ENCODE measurements around the gene PCYT2. TPM values are rescaled to one million over a fixed set of nuclear protein-coding genes. Genes with fewer than 3 reads are reported as not detected.
"Not testable (repeated sequence)": the region's sequence is repeated elsewhere in the genome, so short reads cannot be mapped to it uniquely, and the experiment has no call there.

Gene PCYT2
- total and polyA plus RNA-seq, 4 donors = 14.6 to 33.2 (median 25.4) TPM

DNA sequence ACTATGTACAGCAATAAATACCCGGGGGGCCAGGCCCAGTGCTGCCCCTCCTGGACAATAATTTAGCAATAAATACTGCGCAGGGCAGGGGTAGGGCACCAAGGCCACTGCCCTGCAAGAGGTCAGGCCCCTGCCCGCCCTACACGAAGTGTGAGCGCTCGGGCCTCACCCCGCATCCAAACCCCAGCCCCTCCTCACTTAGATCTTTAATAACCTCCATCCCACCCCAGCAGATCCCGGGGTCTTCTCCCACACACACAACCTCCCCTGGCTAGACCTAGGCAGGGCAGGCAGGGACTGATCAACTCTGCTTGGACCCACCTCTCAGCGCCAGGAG is 7.1 kb upstream of the PCYT2 start:
- 31 to 33% methylated on average over 9 of the region's 9 CpGs for WGBS, 2 donors
- H3K27ac ChIP-seq (ENCODE audit: low read depth in 1 of 2, low read length in 2 of 2); DNase-seq; H3K9me3 ChIP-seq (ENCODE audit: control insufficient read depth, low read length); H3K27me3 ChIP-seq (ENCODE audit: control insufficient read depth in 1 of 2, insufficient read depth in 2 of 2, low read length in 1 of 2); H3K4me1 ChIP-seq (ENCODE audit: control insufficient read depth in 1 of 2, insufficient read depth in 2 of 2, low read length in 2 of 2); H3K4me3 ChIP-seq (ENCODE audit: low read length in 2 of 2); intact Hi-C loops (cut with DNase I); H3K36me3 ChIP-seq (ENCODE audit: control insufficient read depth in 1 of 2, insufficient read depth in 2 of 2, low read length in 1 of 2): not testable (repeated sequence)
- peak; percentile 1 for ATAC-seq (ENCODE audit: low FRiP score)

DNA sequence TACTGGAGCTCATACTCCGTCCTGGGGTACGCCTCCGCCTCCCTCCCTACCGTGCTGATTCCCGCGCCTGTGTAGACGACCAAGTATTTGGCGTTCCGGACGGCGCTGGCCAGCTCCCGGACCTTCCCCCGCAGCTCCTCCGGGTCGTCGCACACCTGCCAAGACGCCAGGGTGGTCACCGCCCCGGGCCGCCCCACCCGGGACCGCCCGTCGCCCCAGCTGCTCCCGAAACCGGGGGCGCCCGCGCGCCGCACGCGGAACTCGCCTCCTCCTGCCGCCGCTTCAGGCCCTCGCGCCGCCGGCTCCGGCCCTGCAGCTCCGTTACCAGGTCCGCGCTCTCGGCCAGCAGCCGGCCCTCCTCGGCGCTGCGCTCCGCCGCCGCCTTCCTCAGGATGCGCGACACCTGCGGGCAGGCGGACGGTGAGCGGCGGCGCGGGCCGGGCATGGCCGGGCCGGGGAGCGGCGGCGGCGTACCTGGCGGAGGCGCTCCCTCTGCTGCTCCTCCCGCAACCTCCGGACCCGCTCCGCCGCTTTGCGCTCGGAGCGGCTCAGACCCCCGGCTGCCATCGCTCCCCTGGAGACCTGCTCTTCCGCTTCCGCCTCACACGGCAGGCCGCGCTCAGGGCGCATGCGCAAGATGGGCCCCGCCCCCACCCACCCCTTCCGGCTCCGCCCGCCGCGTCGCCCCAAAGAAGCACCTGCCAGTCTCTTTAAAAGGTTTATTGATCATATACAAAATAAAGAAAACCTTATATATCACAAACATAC is 6.5 kb upstream of the PCYT2 start, which contains the start of gene SIRT7:
Gene SIRT7, minus strand, starts transcription at position 612 of the 768 bp plus-strand sequence. Its CDS starts 45 bp downstream, at position 567.
- no peaks in the 10 kb centered on the region for H3K4me1 ChIP-seq (ENCODE audit: control insufficient read depth in 1 of 2, insufficient read depth in 2 of 2, low read length in 2 of 2)
- DNase-seq (peak; percentile 77 to 93), ATAC-seq (ENCODE audit: low FRiP score) (peak; percentile 77)
- peak within 1 kb of the TSS; percentile 80 to 86 for H3K4me3 ChIP-seq (ENCODE audit: low read length in 2 of 2)
- peaks cover 0 to 3% of the 10 kb centered on the region in 2 donors for H3K36me3 ChIP-seq (ENCODE audit: control insufficient read depth in 1 of 2, insufficient read depth in 2 of 2, low read length in 1 of 2)
- no peaks in the 10 kb centered on the region for H3K9me3 ChIP-seq (ENCODE audit: control insufficient read depth, low read length)
- intact Hi-C loops (cut with DNase I) = no loop called here
- WGBS, 2 donors = 1% methylated on average over 83 to 94 of the region's 94 CpGs
- H3K27ac ChIP-seq (ENCODE audit: low read depth in 1 of 2, low read length in 2 of 2) = no peak within 1 kb of the TSS
- no peaks in the 10 kb centered on the region for H3K27me3 ChIP-seq (ENCODE audit: control insufficient read depth in 1 of 2, insufficient read depth in 2 of 2, low read length in 1 of 2)

DNA sequence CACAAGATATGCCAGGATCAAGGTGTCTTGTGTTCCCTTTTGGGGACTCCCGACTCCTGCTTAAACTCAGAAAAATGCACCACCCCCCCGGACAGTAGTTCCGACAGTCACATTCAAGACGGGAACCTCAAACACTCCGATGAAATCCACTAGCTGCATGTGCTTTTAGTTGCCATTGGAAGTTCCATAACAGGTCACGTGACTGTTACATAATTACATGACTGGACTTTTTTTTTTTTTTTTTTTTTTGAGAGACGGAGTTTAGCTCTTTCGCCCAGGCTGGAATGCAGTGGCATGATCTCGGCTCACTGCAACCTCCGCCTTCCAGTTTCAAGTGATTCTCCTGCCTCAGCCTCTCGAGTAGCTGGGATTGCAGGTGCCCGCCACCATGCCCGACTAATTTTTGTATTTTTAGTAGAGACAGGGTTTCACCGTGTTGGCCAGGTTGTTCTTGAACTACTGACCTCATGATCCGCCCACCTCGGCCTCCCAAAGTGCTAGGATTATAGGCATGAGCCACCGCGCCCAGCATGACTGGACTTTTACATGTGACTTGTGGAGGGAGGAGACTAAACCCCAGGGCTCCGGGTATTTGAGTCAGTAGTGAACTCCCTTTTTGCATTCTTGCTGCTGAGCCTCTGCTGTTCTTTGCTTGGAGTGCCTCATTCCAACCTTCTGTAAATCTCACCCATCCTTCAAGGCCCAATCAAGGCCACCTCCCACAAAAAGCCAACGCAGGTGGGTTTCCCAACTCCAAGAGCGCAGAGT is 5.2 kb upstream of the PCYT2 start:
- Histone ChIP-seq H3K4me3 (ENCODE audit: low read length in 2 of 2) (no peak overlapping the region), H3K9me3 (ENCODE audit: control insufficient read depth, low read length) (no peaks in the 10 kb centered on the region), H3K27me3 (ENCODE audit: control insufficient read depth in 1 of 2, insufficient read depth in 2 of 2, low read length in 1 of 2) (no peaks in the 10 kb centered on the region), H3K27ac (ENCODE audit: low read depth in 1 of 2, low read length in 2 of 2) (no peak overlapping the region), H3K4me1 (ENCODE audit: control insufficient read depth in 1 of 2, insufficient read depth in 2 of 2, low read length in 2 of 2) (no peaks in the 10 kb centered on the region), H3K36me3 (ENCODE audit: control insufficient read depth in 1 of 2, insufficient read depth in 2 of 2, low read length in 1 of 2) (no peaks in the 10 kb centered on the region)
- DNase-seq (no peak), ATAC-seq (ENCODE audit: low FRiP score) (no peak)
- intact Hi-C loops (cut with DNase I) = no loop called here
- 80 to 83% methylated on average over 21 of the region's 21 CpGs for WGBS, 2 donors

DNA sequence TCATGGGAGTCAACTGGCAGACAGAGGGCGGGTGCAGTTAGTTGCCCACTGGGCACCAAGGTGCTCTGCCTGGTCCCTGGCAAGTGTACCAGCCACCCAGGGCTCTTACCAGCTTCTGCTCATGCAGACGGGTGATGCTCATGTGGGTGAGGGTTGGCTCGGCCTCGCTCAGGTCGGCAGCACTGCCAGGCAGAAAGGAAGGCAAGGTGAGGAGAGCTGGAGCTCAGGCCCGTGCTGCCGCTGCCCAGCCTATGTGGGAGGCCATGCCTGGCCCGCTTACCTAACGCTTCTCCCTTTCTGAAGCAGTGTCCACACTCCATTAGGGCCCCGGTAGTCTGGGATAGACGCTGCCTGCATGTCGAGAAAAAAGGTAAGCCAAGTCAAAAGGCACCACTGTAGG is 4.1 kb upstream of the PCYT2 start:
- Histone ChIP-seq H3K36me3 (ENCODE audit: control insufficient read depth in 1 of 2, insufficient read depth in 2 of 2, low read length in 1 of 2) (no peaks in the 10 kb centered on the region), H3K27me3 (ENCODE audit: control insufficient read depth in 1 of 2, insufficient read depth in 2 of 2, low read length in 1 of 2) (no peaks in the 10 kb centered on the region), H3K27ac (ENCODE audit: low read depth in 1 of 2, low read length in 2 of 2) (no peak overlapping the region), H3K9me3 (ENCODE audit: control insufficient read depth, low read length) (no peaks in the 10 kb centered on the region), H3K4me1 (ENCODE audit: control insufficient read depth in 1 of 2, insufficient read depth in 2 of 2, low read length in 2 of 2) (no peaks in the 10 kb centered on the region), H3K4me3 (ENCODE audit: low read length in 2 of 2) (no peak overlapping the region)
- intact Hi-C loops (cut with DNase I) = no loop called here
- WGBS, 2 donors = 86 to 87% methylated on average over 12 of the region's 12 CpGs
- no peak for DNase-seq
- no peak for ATAC-seq (ENCODE audit: low FRiP score)

DNA sequence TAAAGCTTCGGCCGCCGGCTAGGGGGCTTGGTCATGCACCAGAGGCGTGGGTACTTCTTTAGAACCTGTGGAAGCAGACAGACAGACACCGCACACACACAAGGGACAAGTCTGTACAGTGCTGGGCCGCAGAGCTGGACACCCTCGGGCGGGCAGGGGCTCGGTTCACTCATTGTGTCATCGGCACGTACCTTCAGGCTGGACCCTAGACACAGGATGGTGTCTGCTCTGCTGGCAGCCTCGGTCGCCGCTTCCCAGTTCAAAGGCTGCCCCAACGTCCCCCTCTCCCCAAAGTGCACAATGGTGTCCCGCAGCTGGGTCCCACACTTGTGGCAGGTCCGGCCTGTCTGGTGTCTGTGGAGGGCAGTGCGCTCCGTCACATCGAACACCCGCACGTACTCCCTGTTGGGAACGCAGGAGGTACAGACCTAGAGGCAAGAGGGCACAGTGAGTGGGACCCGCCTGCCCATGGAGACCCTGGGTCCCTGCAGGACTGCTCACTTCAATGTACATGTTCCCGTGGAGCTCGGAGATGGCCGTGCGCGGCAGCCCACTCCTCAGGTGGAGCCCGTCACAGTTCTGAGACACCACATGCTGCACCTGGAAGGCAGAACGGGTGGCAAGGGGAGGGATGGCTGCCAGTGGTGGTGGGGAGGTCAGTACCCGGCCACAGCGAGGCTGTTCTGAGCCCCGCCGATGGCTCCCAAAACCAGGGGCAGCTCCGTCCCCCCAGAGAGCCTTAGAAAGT is 3.1 kb upstream of the PCYT2 start:
- H3K27me3 ChIP-seq (ENCODE audit: control insufficient read depth in 1 of 2, insufficient read depth in 2 of 2, low read length in 1 of 2) = no peaks in the 10 kb centered on the region
- ATAC-seq (ENCODE audit: low FRiP score) (no peak), DNase-seq (no peak)
- no peaks in the 10 kb centered on the region for H3K4me1 ChIP-seq (ENCODE audit: control insufficient read depth in 1 of 2, insufficient read depth in 2 of 2, low read length in 2 of 2)
- intact Hi-C loops (cut with DNase I) = no loop called here
- WGBS, 2 donors = 96% methylated on average over 36 of the region's 36 CpGs
- H3K9me3 ChIP-seq (ENCODE audit: control insufficient read depth, low read length) = no peaks in the 10 kb centered on the region
- H3K27ac ChIP-seq (ENCODE audit: low read depth in 1 of 2, low read length in 2 of 2) = no peak overlapping the region
- H3K36me3 ChIP-seq (ENCODE audit: control insufficient read depth in 1 of 2, insufficient read depth in 2 of 2, low read length in 1 of 2) = no peaks in the 10 kb centered on the region
- H3K4me3 ChIP-seq (ENCODE audit: low read length in 2 of 2) = no peak overlapping the region

DNA sequence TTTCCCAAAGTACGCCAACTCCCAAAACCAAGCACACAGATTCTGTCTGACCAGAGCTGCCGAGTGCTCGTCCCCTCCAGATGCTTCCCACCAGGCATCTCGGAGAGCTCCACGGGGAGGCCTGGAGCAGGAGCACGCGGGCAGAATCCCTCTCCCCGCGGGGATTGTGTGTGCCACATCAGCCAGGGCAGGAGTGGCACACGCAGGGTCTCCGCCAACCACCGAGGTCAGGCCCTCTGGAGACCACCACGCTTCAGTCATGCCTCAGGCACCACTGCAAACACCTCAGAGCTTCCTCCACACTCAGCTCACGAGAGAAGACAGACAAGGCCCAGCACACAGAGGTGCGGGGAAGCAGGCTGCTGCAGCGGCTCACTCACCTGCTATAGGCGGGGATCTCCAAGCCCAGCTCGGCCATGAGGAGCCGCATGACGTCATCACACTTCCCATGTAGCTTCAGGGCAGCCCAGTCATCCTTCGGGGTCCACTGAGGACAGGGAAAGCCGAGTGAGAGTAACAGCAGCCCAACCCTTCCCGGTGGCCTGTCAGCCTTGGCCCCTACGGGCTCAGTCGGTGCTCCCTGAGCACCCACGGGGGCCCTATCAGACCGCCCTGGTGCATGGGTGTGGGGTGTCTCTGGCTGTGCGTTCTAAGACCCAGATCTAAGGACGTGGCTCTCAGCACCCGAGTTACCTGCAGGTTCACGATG is 2.3 kb upstream of the PCYT2 start:
- ATAC-seq (ENCODE audit: low FRiP score) = no peak
- DNase-seq = no peak
- no peaks in the 10 kb centered on the region for H3K27me3 ChIP-seq (ENCODE audit: control insufficient read depth in 1 of 2, insufficient read depth in 2 of 2, low read length in 1 of 2)
- H3K4me1 ChIP-seq (ENCODE audit: control insufficient read depth in 1 of 2, insufficient read depth in 2 of 2, low read length in 2 of 2) = no peaks in the 10 kb centered on the region
- no peak overlapping the region for H3K27ac ChIP-seq (ENCODE audit: low read depth in 1 of 2, low read length in 2 of 2)
- no peaks in the 10 kb centered on the region for H3K9me3 ChIP-seq (ENCODE audit: control insufficient read depth, low read length)
- intact Hi-C loops (cut with DNase I) = no loop called here
- 94% methylated on average over 31 of the region's 31 CpGs for WGBS, 2 donors
- H3K4me3 ChIP-seq (ENCODE audit: low read length in 2 of 2) = no peak overlapping the region
- no peaks in the 10 kb centered on the region for H3K36me3 ChIP-seq (ENCODE audit: control insufficient read depth in 1 of 2, insufficient read depth in 2 of 2, low read length in 1 of 2)

DNA sequence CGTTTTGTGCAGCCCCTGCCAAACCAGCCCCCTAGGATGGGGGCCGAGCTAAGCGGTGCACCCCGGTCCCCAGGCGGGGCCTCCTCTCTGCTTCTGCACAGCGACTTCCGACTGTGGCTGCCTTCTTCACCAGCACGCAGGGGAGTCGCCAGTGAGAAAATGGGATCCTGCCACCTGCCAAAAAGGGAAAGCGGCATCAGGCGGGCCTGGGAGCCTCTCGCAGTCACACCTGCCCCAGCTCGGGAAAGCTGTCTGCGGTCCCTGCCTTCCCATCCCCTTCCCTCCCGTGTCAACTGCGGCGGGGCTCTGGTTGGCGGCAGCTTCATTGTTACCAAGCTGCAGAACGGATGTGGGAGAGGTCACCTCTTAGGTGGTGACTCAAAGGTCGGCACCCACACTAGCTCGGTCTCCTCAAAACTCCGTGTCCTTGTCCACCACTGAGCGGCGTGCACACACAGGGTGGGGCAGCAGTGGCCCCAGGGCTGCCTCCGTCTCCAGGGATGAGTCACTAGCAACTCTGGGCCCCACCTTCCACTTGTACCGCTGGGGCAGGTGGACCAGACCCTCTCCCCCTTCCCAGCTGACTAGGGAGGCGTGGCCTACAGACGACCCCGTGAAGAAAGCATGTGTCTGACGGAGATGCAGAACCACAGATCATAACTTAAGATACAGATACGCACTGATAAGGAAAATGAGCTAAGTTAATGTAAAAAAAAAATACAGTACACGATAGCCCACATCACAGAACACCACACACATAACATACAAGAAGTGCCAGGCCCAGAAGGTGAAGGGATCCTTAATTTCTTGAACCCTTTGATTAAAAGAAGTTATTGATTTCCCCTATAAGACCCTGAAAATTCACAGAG is 1.5 kb upstream of the PCYT2 start:
- 94% methylated on average over 32 of the region's 32 CpGs for WGBS, 2 donors
- intact Hi-C loops (cut with DNase I) = no loop called here
- Histone ChIP-seq H3K36me3 (ENCODE audit: control insufficient read depth in 1 of 2, insufficient read depth in 2 of 2, low read length in 1 of 2) (no peaks in the 10 kb centered on the region), H3K4me1 (ENCODE audit: control insufficient read depth in 1 of 2, insufficient read depth in 2 of 2, low read length in 2 of 2) (no peaks in the 10 kb centered on the region), H3K27me3 (ENCODE audit: control insufficient read depth in 1 of 2, insufficient read depth in 2 of 2, low read length in 1 of 2) (no peaks in the 10 kb centered on the region), H3K27ac (ENCODE audit: low read depth in 1 of 2, low read length in 2 of 2) (no peak overlapping the region), H3K4me3 (ENCODE audit: low read length in 2 of 2) (no peak overlapping the region), H3K9me3 (ENCODE audit: control insufficient read depth, low read length) (no peaks in the 10 kb centered on the region)
- DNase-seq (no peak), ATAC-seq (ENCODE audit: low FRiP score) (no peak)

DNA sequence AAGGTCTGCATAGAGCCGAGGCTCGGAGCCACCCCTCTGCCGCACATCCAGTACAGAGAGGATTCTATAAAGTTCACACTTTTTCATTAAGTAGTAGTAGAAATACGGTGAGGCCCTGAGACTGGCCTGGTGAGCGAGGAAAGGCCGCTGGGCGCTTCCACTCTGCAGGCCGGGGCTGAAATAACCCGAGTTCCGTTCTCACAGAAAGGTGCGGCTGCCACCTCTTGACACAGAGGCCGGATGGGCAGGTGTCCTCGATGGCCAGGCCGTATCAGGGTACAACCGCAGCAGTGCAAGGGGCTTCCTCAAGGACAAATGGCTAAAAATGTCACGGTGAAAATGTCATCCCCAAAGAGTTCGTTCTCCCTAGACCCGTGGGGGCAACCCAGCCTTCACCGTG is 770 bp upstream of the PCYT2 start:
- Histone ChIP-seq H3K9me3 (ENCODE audit: control insufficient read depth, low read length) (no peaks in the 10 kb centered on the region), H3K4me1 (ENCODE audit: control insufficient read depth in 1 of 2, insufficient read depth in 2 of 2, low read length in 2 of 2) (no peaks in the 10 kb centered on the region), H3K27me3 (ENCODE audit: control insufficient read depth in 1 of 2, insufficient read depth in 2 of 2, low read length in 1 of 2) (no peaks in the 10 kb centered on the region), H3K27ac (ENCODE audit: low read depth in 1 of 2, low read length in 2 of 2) (no peak overlapping the region), H3K4me3 (ENCODE audit: low read length in 2 of 2) (no peak overlapping the region), H3K36me3 (ENCODE audit: control insufficient read depth in 1 of 2, insufficient read depth in 2 of 2, low read length in 1 of 2) (no peaks in the 10 kb centered on the region)
- DNase-seq (no peak), ATAC-seq (ENCODE audit: low FRiP score) (no peak)
- intact Hi-C loops (cut with DNase I) = no loop called here
- 86 to 89% methylated on average over 19 of the region's 19 CpGs for WGBS, 2 donors
